ENCODE results near the gene NEXN. TPM values are rescaled to one million over a fixed set of nuclear protein-coding genes. Genes with fewer than 3 reads are reported as not detected.

NEXN gene
- total and polyA plus RNA-seq, 2 experiments from 2014 or later, result 42.9 to 83.9 TPM

DNA sequence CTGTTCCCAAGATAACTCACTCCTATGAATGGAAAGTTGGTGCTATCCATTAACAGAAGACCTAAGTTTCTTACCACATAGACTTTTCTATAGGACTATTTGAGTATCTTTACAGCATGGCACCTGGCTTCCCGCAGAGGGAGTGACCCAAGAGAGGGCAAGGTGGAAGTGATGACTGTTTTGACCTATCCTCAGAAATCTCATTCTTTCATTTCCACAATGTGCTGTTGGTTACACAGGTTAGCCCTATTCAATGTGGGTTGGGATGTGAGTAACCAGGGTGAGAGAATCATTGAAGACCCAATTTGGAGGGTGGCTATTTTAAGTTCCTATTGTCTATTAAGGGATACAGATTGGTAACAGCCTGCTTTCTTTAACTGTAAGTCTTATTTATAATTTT, 38.3 kb upstream of the NEXN start:
- no peak for DNase-seq (ENCODE audit: low read depth in 1 of 2, low spot score in 1 of 2)
- Histone ChIP-seq H3K27me3 (no peaks in the 10 kb centered on the region), H3K4me3 (no peak overlapping the region), H3K4me1 (ENCODE audit: low read depth) (no peaks in the 10 kb centered on the region), H3K9me3 (ENCODE audit: low read depth) (no peaks in the 10 kb centered on the region), H3K27ac (no peak overlapping the region), H3K36me3 (no peaks in the 10 kb centered on the region)
- TF ChIP-seq, protein P1, sequence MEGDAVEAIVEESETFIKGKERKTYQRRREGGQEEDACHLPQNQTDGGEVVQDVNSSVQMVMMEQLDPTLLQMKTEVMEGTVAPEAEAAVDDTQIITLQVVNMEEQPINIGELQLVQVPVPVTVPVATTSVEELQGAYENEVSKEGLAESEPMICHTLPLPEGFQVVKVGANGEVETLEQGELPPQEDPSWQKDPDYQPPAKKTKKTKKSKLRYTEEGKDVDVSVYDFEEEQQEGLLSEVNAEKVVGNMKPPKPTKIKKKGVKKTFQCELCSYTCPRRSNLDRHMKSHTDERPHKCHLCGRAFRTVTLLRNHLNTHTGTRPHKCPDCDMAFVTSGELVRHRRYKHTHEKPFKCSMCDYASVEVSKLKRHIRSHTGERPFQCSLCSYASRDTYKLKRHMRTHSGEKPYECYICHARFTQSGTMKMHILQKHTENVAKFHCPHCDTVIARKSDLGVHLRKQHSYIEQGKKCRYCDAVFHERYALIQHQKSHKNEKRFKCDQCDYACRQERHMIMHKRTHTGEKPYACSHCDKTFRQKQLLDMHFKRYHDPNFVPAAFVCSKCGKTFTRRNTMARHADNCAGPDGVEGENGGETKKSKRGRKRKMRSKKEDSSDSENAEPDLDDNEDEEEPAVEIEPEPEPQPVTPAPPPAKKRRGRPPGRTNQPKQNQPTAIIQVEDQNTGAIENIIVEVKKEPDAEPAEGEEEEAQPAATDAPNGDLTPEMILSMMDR (IDR thresholded peaks at IDR 0.05; ENCODE audit: low read depth, low read length), result no peak

DNA sequence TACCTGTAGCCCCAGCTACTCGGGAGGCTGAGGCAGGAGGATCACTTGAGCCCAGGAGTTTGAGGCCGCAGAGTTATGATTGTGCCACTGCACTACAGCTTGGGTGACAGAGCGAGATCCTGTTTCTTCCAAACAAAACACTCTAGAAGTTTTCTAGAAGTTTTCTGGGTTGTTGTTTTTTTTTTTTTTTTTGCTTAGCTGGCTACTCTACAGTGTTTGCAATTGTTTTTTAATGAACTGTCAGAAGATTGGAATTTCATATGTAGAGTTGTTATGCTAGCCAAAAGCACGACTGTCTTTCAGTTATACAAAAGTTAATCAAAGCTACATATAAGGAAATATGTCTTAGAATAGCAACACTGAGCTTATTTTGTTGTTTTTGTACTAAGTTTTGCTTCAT, 30.9 kb upstream of the NEXN start:
- no peak overlapping the region for H3K27ac ChIP-seq
- no peaks in the 10 kb centered on the region for H3K9me3 ChIP-seq (ENCODE audit: low read depth)
- no peak overlapping the region for H3K4me3 ChIP-seq
- H3K36me3 ChIP-seq, result no peaks in the 10 kb centered on the region
- no peaks in the 10 kb centered on the region for H3K4me1 ChIP-seq (ENCODE audit: low read depth)
- DNase-seq (ENCODE audit: low read depth in 1 of 2, low spot score in 1 of 2), result peak in 1 of 2 donors; percentile 50
- TF ChIP-seq, protein P1 (IDR thresholded peaks at IDR 0.05; ENCODE audit: low read depth, low read length), result no peak
- H3K27me3 ChIP-seq, result no peaks in the 10 kb centered on the region

DNA sequence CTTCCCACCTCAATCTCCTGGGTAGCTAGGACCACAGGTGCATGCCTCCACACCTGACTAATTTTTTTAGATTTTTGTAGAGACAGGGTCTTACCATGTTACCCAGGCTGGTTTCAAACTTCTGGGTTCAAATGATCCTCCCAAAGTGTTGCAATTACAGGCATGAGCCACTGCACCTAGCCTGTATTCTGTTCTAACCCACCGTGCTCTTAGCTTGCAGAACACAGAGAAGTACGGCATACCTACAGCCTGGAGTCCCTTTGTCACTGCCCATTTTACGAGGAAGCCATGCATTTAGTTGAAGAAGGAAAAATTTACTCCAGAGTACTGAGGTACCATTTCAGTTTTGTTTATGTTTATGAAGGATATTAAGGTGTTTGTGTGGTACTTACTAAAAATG, 29.7 kb upstream of the NEXN start:
- H3K36me3 ChIP-seq, result no peaks in the 10 kb centered on the region
- no peaks in the 10 kb centered on the region for H3K9me3 ChIP-seq (ENCODE audit: low read depth)
- DNase-seq (ENCODE audit: low read depth in 1 of 2, low spot score in 1 of 2), result no peak
- H3K4me3 ChIP-seq, result no peak overlapping the region
- H3K4me1 ChIP-seq (ENCODE audit: low read depth), result no peaks in the 10 kb centered on the region
- H3K27me3 ChIP-seq, result no peaks in the 10 kb centered on the region
- no peak overlapping the region for H3K27ac ChIP-seq
- TF ChIP-seq, protein P1 (IDR thresholded peaks at IDR 0.05; ENCODE audit: low read depth, low read length), result no peak

DNA sequence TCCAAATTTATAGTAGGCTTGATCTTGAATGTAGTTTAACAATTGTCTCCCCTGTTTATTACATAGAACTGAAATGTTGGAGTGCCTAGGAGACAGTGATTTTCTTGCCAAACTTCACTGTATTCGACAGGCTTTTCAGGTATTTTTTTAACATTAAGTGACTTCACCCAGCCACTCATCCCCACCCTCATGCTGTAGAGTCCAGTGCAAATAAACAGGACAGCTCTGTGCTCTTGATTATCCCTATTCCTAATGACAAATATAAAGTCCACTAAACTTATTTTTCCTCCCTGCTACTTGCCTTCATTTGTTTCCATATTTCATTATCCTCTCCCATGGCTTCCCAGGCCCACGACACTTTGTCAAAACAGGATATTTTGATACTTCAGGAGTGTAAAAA, 29.2 kb upstream of the NEXN start:
- TF ChIP-seq, protein P1 (IDR thresholded peaks at IDR 0.05; ENCODE audit: low read depth, low read length), result no peak
- H3K9me3 ChIP-seq (ENCODE audit: low read depth), result no peaks in the 10 kb centered on the region

DNA sequence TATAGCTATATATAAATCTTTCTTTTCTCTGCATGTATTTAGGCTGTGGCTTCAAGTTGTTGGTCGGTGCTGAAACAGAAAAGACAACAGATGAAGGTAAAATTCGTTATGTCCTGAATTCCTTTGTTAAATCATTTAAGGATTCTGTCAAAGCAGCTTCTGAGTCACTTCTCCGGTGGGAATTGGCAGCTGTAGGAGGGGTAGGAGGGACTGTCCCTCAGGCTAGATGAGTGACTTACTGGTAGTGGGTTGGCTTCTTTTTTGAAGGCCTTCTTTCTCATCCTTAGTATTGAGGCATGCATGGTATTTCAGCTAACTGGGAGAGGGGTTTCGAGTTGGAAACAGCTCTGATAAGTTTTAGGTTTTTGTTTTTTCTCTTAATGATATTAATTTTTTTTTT, 22.1 kb upstream of the NEXN start:
- peaks cover 6% of the 10 kb centered on the region for H3K36me3 ChIP-seq
- H3K9me3 ChIP-seq (ENCODE audit: low read depth), result no peaks in the 10 kb centered on the region
- no peak overlapping the region for H3K4me3 ChIP-seq
- H3K27me3 ChIP-seq, result no peaks in the 10 kb centered on the region
- no peak for DNase-seq (ENCODE audit: low read depth in 1 of 2, low spot score in 1 of 2)
- H3K4me1 ChIP-seq (ENCODE audit: low read depth), result peaks cover 3% of the 10 kb centered on the region
- H3K27ac ChIP-seq, result no peak overlapping the region
- TF ChIP-seq, protein P1 (IDR thresholded peaks at IDR 0.05; ENCODE audit: low read depth, low read length), result no peak

More for the DNA sequence above, 29.2 kb upstream of the NEXN start:
- DNase-seq (ENCODE audit: low read depth in 1 of 2, low spot score in 1 of 2), result no peak
- H3K27ac ChIP-seq, result no peak overlapping the region
- no peak overlapping the region for H3K4me3 ChIP-seq
- no peaks in the 10 kb centered on the region for H3K4me1 ChIP-seq (ENCODE audit: low read depth)
- no peaks in the 10 kb centered on the region for H3K27me3 ChIP-seq
- no peaks in the 10 kb centered on the region for H3K36me3 ChIP-seq

DNA sequence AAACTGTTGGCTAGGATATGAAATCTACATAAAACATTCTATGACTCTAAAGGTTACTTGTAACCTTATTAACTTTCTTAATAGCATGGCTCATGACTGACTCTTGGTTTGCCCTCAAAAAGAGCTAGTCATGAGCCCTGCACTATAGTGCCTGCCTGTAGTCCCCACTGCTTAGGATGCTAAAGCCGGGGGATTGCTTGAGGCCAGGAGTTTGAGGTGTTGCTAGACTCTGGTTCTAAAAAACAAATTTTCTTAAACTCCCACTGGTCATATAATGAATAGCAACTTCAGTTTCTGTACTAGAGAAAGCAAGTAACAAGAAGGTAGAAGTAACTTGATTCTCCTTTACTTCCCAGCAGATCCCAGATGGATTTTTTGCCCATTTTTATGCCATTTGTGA, 15.8 kb upstream of the NEXN start:
- TF ChIP-seq, protein P1 (IDR thresholded peaks at IDR 0.05; ENCODE audit: low read depth, low read length), result no peak
- Histone ChIP-seq H3K9me3 (ENCODE audit: low read depth) (no peaks in the 10 kb centered on the region), H3K4me1 (ENCODE audit: low read depth) (peaks cover 3% of the 10 kb centered on the region), H3K27me3 (no peaks in the 10 kb centered on the region), H3K27ac (no peak overlapping the region), H3K36me3 (peaks cover 3% of the 10 kb centered on the region), H3K4me3 (no peak overlapping the region)
- DNase-seq (ENCODE audit: low read depth in 1 of 2, low spot score in 1 of 2), result no peak

All from cardiac muscle cell (in vitro differentiated cells and primary cell).